Fibroblast of skin of right biceps (primary cell): Measurements from ENCODE around the gene HNRNPR.

Experiments used
- DNase-seq: peaks from one replicate; pipeline ENCODE4 v3.0.0-alpha.2; 2013

Gene HNRNPR

GRCh38 chr1:23368562-23369334 lies 24.7 kb upstream of the HNRNPR start:
- peak; percentile 94 for DNase-seq

- peak; percentile 99 for DNase-seq
Measured at GRCh38 chr1:23367791-23368561, 23.9 kb upstream of the HNRNPR start.

DNA sequence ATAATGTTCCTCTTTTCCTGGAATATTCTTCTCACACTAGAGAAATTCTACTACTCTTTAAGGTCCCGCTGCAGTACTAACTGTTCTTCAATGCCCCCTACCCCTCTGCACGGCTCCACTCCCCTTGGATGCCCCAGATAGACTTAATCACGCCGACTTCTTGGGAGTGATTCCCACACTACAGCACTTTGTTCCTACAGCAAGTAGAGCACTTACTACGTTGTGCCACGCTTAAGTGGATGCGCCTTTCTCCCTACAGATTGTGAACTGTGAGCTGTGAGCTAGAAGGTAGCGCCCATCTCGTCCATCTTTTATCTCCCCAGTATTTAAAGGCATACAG lies 23.3 kb upstream of the HNRNPR start:
- no peak for DNase-seq

GRCh38 chr1:23366598-23366997 lies 22.5 kb upstream of the HNRNPR start:
- no peak for DNase-seq

DNA sequence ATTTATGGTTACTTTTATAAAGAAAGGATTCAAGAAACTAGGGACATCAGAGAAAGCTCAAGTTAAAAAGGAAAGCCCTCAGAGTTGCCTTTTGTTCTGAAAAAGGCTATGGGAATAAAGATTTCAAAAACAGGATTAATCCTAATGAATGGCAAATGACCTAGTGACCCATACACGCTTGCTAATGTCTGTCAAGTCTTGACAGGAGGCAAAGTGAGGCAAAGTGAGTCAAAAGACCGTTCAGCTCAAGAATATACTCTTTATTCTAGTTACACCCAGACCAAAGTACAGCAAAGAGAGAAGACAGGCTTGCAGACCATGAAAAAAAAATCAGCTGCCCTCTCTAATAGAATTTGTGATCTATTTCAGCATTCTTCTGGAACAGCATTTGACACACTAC lies 22.1 kb upstream of the HNRNPR start:
- no peak for DNase-seq

DNA sequence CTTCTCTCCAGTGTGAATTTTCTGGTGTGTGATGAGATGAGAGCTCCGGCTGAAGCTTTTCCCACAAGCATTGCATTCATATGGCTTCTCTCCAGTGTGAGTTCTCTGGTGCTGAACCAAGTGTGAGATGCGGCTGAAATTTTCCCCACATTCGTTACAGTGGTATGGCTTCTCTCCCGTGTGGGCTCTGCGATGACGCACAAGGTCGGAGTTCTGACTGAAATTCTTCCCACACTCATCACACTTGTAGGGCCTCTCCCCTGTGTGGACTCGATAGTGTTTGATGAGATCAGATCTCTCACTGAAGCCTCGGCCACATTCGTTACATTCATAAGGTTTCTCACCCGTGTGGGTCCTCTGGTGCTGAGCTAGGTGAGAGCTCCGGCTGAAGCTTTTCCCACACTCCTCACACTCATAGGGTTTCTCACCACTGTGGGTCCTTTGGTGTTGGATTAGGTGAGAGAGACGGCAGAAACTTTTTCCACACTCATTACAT lies 18.2 kb upstream of the HNRNPR start:
- no peak for DNase-seq

DNA sequence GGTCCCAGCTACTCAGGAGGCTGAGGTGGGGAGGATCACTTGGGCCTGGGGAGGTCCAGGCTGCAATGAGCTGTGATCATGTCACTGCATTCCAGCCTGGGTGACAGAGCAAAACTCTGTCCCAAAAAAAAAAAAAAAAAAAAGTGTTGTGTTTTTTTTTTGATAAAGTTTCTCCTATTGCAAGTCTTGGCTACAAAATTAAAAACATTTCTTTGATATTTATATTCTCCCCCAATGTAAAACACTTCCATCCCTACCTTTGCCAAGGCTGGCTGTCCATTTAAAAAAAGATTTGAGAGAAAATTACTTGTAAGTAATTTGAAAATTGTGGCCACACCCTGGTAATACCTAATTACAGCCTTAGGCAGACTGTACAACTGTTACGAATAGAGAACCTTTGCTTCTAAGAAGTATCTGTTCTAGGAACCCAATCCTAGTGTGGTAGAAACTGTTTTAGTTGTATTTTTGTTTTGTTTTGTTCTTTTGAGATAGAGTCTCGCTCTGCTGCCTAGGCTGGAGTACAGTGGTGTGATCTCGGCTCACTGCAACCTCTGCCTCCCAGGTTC lies 14.3 kb upstream of the HNRNPR start:
- no peak for DNase-seq

DNA sequence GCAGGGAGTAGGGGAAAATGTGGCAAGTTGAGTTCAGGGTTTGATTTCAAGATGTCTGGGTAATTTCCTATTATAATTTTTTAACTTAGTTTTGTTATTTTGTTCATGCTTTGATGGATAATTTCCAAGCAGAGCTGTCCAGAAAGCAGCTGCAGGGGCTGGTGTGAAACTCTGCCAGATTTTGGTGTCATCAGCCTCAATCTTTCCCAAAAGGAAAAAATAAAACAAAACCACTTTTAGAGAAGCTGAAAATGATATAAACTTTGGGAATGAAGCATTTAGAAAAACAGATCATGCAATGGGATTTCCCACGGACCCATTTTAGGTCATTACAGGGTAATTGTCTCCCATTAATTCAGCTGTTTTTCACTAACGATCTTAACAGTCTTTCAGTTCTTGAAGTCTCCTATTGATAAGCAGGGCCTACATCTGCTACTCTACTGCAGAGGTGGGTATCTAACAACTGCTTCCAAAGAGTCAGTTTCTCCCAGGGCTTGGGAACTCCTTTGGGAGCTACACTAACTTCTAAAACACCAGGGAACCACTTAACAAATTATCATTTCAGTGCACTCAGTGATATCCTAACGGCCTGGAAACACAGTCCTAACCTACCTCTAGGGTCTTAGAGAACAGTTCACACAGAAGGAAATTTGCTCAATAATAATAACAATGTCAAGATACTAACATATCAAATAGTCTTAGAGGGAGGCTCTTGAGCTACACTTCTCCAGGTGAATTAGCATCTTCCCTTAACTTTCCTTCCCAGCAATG lies 13.2 kb upstream of the HNRNPR start:
- no peak for DNase-seq

GRCh38 chr1:23356471-23357137 lies 12.5 kb upstream of the HNRNPR start:
- DNase-seq: no peak

DNA sequence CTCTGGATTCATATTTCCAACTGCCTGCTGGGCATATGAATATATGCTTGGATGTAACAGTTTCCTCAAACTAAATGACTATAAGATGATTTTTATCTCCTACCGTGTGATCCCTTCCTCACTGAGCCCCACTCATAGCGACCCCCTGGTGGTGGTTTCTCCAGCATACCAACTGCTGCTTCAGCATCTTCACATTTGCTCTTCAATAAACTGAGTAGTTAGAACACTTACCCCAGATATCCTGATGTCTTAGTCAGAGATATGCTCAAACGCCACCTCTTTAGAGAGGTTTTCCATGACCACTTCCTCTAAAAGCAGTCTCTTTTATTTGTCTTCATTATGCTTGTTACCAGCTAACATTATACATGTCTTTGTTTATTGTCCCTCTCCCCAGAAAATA lies 10.2 kb upstream of the HNRNPR start:
- no peak for DNase-seq

- DNase-seq: no peak
Measured at GRCh38 chr1:23352096-23352695, 8.1 kb upstream of the HNRNPR start.

GRCh38 chr1:23345920-23346319 lies 1.8 kb upstream of the HNRNPR start:
- no peak for DNase-seq

GRCh38 chr1:23344987-23345472 lies 946 bp upstream of the HNRNPR start:
- DNase-seq: peak; percentile 36

GRCh38 chr1:23343221-23344110 lies 618 bp downstream of the HNRNPR start:
- peak; percentile 87 for DNase-seq

DNA sequence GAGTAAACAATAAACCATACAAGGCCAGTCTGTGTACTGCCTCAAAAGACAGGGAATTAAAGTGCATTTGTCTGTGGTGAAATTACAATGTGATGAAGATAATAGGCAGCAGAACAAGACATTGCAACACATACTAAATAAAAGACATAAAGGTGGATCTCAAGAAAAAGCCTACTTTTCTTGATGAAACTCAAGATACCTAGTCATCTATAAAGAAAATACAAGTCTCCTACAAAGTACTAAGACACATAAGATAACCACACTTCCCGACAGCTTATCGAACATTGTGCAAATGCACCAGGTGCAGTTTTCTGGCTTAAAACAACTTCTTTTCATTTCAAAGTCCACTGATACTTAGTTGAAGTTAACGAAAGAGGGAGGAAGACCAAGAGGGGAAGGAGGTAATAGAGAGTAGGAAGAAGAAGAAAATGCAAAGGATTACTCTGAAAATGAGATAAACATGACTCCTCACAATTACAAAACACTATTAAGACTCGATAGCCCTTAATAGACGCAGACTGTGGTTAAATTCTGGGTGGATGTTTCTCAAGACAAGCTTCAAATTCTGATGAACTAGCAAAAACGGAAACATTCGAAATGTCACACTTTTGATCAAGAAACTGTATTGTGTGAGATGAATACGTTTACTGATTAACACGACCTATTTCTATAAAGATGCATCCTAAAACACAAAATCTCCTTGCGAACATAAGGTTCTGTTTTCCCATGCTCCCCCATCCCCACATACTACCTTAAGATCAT lies 2.0 kb downstream of the HNRNPR start:
- no peak for DNase-seq

- no peak for DNase-seq
Measured at GRCh38 chr1:23339632-23340031, 4.5 kb downstream of the HNRNPR start.

DNA sequence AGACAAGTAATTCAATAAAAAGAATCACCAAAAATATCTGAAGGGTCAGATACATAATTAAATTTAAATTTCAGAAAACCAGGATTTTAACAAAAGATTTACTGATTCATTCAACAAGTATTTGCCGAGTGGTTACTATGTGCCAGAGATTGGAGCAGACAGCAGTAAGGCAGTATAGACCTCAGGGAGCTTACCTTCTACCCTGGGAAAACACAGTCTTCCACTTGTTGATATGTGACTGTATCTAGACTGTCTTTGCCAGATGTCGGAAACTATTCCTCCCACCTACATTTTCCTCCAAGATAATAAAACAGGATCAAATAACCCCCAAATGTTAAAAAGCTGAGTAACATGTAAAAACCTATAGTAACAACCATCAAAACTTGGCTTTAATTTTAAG lies 6.2 kb downstream of the HNRNPR start:
- DNase-seq: peak; percentile 15

DNA sequence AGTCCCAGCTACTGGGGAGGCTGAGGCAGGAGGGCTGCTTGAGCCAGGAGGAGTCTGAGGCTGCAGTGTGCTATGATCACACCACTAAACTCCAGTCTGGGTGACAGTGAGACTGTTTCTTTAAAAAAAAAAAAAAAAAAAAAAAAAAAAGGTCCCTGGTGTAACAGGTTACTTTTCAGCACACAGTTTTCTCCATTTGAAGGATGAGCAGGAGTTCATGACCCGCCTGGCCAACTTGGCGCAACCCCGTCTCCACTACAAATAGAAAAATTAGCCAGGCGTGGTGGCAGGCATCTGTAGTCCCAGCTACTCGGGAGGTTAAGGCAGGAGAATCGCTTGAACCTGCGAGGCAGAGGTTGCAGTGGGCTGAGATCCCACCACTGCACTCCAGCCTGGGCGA lies 12.4 kb downstream of the HNRNPR start:
- no peak for DNase-seq

- no peak for DNase-seq
Measured at GRCh38 chr1:23330846-23331245, 13.2 kb downstream of the HNRNPR start.

GRCh38 chr1:23325393-23325792 lies 18.7 kb downstream of the HNRNPR start:
- no peak for DNase-seq
